Left forelimb (tissue), 1 donor: ENCODE data around the gene PAX5.
"Not testable (repeated sequence)": the region's sequence is repeated elsewhere in the genome, so short reads cannot be mapped to it uniquely, and the experiment has no call there.

Source experiments
- DNase-seq: peaks from one replicate; pipeline ENCODE4 v3.0.0-alpha.2; 2018; ENCODE audit warnings: low spot score

The PAX5 gene

DNA sequence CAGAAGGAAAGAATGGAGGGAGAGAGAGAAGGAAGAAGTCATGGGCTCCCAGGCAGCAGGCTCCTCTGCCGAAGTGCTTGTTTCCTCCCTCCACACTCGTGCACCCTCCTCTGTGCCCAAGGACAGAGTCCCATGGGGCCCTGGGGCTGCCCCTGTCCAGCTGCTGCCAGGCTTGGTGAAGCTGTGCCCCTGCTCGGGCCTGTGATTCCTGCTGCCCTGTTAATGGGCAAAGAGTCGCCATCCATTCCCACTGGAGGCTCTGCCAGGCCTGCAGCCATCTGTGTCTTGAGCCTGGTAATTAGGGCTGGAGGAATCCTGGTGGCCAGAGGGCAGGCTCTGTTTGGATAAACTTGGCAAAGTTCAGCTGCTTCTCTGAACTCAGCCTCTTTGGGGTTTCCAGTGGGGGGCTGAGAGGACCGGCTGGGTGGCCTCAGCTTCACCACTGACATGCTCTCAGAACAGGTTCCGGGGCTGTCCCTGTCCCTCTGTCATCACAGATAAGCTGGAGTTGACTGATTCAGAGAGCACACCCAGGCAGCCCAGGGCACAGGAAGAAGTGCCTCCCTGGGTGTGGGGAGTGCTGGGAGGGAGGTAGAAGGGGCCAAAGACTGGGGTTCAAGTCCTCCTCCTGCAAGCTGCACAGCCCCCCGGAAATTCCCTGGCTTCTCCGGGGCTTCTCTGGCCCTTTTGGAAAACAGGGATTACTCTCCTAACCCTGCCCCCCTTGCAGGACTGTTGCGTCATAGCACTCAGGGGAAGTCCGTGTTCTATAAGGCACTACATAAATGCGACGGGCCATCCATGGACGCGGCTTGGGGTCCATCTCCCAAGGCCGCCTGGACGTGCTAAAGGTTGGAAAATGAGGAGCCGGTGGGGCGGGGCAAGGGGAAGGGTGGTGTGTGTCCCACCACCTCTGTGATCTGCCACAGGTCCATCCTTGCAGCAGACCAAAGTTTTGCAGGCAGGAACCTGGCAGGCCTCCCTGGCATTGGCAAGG lies 154.8 kb downstream of the PAX5 start:
- no peak for DNase-seq

DNA sequence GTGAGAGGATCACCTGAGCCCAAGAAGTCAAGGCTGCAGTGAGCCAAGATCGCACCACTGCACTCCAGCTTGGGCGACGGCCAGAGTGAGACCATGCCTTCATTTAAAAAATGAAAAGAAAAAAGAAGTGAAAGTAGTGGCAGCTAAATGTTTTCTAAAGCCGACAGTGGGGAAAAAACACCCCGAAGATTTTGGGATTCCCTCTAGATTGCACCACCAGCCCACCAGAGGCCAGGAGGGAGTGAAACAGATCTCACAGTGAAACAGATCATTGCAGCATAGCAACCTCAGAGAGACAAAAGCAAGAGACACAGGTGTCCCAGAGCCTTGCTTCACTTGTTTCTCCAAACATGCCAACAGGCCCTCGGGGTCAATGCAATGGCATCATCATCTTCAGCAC lies 156.8 kb downstream of the PAX5 start:
- no peak for DNase-seq

DNA sequence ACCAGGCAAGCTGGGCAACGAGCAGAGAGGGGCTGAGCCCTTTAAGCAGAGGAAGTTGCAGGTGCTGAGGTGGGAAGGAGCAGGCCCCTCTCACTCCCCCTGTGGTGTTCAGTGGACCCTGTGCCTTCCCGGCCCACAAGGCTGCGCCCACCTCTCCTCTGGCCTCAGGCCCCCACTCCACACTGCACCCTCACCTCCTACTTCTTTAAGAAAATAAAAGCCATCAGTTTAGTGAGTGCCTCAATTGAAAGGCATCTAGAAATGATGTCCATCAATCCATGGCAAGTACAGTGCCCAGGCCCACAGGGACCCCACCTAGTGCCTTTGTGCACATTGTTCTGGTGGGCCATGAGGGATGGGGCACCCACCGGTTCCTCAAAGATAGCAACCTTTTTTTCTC lies 158.0 kb downstream of the PAX5 start:
- DNase-seq, result no peak

DNA sequence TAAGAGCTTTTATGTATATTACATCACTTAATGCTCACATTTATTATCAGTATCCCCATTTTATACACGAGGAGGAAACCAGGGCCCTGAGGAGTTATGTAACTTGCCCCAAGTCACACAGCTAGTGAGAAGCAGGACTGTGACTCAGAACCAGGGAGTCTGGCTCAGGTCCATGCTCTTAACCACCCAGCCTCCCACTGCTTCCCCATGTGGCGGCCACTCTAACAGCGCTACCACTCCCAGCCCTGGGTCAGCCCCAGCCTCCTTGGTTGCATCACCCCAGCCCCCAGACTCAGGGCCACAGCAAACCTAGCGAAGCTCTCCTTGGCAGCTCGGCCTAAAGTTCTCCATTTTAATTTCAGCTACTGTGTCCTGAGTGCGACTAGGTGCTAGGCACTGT lies 159.1 kb downstream of the PAX5 start:
- DNase-seq, result no peak

DNA sequence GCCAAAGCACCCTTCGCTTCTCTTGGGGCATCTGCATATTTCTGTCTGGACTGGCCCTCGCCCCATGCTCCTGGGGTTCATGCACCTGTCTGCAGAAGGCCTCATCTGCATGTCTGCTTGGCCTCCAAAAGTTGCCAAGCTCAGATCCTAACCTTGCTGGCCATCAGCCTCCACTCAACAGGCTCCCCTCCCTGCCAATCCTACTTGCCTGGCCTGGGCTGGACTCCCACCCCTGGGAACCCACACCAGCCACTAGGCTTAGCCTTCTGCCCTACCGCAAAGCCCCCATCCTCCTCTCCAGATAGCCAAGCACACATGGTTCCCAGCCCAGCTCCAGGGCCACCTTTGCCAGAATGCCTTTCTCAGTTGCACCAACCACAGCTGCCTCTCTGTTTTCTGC lies 159.8 kb downstream of the PAX5 start:
- no peak for DNase-seq

DNA sequence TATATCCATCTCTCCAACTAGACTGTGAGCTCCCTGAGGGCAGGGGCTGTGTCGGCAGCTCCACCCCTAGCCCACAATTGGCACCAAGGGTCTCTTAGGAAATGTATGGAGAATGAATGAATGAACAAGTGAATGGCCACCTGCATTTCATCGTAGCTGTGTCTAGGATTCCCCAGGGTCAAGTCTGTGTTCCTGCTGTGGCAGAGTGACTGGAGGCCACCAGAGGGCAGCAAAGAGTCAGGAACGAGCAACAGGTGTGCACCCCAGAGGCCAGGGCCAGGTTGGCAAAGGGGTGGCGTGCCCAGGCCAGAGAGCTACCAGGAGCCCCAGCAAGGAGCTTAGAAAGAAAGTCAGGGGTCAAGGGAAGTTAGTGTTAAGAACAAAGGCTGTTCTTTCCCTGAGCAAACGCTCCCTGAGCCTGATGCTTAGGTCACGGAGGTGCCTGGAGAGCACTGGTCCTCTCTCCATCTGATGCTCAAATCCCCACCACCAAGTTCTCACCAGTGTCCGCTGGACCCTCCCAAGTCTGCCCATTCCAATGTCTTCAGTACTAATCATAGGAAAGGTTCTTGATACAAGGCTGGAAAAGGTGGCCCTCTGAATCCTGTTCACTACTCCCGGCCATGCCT lies 160.7 kb downstream of the PAX5 start:
- DNase-seq, result no peak

DNA sequence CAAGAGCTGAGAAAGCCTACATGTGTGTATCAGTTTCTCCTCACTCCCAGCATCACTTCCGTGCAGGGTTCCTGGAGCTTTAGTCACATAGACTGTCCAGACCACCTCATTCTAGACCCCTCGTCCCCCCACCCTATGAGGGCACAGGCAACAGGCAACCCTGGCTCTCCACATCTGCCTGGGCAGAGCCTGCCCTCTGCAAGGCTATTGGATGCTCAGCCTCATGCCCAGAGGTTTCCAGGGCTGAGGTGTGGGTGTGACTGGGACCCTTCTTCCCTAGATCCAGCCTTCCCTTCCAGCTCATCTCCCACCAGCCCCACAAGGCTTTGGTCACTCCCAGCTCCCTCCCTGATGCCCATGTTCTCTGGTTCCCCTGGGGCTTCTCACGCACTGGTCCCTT lies 161.4 kb downstream of the PAX5 start:
- no peak for DNase-seq

DNA sequence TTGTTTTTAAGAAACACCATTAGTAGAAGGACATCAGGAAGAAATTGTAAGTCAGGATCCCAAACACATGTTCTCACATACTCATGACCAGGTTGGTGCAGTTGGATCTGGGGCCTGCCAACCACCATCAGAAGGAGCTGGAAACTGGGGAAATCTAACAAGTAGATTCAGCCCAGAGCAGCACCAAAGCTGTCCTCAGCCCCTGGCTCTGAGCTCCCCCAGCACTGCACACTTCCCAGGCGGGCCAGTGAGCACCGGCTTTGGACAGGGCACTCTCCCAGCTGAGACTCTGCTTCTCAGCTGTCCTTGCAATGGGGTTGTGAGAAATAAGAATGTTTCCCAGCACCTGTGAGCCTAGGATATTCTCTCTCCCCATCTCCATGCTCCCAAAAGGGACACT lies 162.5 kb downstream of the PAX5 start:
- no peak for DNase-seq

DNA sequence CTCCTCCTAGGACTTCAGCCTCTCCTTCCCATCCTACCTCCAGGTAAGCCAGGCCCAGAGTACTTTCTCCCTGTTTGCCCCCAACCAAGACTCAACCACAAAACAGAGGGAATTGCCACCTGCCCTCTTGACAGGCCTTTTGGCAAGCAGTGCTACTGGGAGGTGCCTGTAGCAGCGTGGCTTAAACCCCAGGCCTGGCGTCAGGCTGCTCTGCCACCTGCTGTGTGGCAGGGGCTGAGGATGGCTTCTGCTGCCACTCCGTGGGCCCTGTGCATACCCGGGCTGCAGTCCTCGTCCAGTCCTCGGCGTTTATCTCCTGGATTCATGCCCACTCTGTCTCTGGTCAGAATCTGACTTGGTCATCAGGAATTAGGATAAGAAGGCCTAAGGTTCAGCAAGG lies 163.1 kb downstream of the PAX5 start:
- DNase-seq, result no peak

DNA sequence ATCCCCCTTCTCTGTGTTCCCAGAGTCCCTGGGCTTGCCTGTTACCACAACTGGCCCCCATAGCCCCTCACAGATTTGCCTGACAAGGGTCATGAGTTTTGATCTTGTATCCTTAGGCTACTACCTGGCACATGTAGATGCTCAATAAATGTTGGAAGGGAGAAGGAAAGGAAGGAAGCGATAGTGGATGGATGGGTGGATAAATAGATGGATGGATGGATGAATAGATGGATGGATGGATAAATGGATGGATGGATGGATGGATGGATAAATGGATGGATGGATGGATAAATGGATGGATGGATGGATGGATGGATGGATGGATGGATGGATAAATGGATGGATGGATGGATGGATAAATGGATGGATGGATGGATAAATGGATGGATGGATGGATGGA lies 164.5 kb downstream of the PAX5 start:
- DNase-seq, result not testable (repeated sequence)

DNA sequence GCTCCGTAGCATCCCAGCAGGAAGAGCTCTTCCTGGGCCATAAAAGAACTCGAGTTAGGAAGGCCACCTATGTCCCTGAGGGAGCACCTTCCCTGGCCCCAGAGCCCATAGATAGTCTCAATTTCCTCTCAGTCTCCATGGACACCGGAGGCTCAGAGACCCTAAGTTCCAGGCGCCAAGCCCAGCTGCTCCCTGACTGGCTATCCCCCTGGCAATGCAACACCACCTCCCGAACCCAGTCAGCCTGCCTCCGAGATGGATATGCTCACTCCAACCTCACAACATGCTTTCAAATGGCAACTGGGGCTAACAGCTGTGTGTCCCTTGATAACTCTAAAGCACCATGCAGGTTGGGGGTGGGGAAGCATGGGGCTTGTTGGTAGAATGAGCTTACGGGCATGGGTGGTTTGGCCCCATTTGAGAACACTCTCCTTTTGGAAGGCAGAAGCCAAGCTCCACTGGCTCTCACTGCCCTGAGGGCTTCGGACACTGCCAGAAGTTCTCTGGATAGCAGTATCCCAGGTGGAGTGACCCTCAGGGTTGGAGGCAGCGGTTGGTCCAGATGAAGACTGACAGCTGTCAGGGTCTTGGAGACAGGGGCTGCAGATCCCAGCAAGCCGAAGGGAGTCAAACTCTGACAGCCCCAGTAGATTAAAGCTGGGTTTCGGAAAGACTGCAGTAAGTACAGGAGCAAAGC lies 165.3 kb downstream of the PAX5 start:
- DNase-seq, result no peak

DNA sequence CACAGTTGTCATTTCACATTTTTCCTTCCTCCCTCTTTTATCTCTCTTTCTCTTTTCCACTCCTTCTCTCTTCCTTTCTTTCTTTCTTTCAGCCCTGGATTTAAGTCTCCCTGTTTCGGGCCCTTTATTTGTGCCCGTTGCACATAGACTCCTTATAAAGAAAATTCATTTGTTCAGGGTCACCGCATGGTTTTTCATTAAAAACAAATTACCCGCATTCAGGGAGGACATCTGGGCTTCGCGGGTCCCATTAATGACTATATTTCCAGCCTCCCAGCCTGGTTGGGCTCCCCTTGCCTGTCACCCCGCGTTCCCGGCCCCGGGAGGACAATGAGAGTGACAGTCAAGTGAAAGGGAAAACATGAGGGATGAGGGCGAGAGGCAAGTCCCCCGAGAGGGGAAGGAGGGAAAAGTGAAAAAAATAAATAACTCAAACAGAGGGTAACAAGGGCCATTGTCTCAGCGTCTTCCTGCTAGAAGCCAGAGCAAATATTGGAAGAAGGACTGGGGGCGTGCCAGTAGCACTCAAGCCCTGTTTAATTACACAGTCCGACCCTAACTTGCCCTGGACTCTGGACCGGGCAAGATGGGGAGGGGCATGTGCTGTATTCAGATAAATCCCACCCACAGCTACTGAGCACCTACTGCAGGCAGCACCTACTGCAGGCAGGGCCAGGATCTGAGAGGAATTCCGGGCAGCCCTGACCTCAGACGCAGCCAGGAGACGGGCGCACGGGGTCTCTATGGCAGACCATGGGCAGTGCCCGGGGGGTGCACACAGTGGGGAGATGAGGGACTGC lies 166.2 kb downstream of the PAX5 start:
- DNase-seq, result no peak

DNA sequence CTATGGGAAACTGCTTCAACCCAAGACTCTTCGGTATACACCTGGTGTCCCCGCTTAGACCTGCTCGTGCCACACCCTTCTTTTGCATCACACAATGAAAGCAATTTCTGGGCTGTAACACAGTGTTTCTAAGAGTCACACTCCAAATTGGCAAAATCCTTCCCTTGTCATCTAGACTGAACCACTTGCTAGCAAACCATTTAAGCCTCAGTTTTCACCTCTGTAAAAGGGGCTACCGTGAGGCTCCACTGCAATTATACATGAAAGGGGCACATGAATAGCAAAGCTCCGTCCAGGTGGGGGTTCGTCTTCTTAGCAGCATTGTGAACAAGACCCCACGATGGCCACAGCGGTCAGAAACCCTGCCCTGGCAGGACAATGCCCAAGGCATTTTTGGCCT lies 166.8 kb downstream of the PAX5 start:
- no peak for DNase-seq

DNA sequence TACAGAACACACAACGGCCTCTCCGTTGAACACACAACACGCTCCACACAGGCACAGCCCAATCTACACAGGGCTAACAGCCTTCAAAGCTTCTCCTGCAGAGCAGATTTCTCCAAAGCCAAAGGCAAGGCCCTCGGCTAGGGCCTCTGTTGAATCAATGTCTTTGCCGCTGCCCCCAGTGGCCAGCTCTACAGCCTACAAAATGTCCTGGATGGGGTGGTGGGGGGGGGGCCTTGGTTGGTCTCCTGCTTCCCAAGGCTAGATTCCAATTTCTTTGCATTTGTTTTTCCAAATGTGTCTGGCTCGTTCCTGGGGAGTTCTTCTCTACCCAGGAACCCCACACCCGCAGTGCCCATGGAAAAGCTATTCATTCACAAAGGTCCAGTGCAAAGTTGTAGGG lies 167.2 kb downstream of the PAX5 start:
- DNase-seq, result no peak

DNA sequence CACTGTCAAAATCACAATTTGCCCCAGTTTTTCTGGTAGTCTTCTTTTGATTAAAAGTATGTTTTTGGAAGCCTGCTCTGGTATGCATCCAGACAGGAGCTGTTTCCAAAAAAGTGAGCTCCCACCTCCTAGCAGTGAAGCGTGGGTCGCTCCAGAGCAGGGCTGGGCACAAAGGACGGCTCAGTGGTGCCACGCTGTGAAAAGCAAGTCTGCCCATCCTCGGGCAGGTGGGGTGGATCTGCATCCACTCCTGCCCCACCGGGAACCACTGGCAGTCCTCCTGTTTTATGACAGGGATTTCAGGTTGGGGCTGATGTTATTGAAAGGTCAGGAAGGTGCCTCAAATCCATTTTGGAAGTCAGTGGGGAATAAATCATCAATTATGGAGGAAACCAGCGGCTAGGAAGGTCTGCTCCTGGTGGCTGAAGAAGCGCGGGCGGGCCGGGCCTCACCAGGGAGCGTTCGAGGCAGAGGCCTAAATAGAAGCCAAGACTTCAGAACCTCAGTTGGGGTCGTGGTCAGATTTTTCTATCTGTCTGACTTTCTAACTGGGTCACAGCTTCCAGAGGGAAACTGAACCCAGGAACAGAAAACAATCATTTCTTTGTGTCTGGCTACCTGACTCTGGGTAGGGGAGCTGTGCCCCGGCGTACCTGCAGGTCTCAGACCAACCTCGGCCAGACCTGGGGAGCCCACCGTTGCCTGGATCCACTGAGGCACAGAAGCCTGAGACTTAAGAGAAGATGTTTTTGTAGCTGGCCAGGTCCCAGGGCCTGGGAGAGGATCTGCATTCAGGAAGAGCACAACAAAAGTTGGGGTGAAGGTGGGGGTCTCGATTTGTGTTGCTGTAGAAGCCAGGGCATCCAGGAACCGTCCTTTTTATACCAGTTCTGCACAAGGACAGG lies 168.1 kb downstream of the PAX5 start:
- DNase-seq, result no peak

DNA sequence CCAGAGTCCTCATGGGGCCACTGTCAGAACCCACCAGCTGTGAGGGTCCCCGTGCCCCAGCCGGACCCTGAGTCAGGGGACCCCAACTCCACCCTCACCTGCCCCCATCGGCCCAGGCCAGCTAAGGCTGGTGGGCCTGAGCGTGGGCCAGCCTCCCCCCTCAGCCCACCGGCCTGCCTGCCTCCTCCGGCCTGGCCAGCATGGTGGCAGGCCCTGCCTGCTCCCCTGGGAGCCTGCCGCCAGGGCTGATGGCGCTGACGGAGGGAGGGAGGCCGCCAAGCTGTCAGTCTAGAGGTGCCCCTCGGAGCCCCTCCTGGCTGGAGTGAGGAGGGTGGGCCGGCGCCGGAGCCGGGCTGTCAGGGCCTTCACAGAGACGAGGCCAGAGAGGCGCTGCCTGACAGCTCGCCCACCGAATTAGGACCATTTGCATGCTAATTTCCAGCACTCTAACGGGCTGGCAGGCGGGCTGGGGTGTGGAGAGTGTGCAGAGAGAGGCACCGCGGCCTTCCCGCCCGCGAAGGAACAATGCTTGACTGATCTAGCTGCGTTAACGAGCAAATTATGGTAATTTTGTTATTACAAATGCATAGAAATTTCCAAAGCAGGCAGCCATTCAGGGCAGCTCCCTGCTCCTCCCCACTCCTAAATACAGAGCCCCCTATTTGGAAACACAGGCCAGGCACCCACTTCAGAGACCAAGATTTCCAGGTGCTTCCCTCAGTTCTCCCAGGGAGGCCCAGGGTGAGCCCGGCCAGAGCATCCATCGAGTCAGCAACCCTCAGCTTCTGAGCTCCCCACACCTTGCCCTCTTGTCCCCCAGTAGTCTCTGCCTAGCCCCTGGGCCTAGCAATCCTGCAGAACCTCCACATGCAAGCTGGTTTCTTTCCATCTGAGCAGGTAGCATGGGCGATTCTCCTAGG lies 169.3 kb downstream of the PAX5 start:
- DNase-seq, result no peak

DNA sequence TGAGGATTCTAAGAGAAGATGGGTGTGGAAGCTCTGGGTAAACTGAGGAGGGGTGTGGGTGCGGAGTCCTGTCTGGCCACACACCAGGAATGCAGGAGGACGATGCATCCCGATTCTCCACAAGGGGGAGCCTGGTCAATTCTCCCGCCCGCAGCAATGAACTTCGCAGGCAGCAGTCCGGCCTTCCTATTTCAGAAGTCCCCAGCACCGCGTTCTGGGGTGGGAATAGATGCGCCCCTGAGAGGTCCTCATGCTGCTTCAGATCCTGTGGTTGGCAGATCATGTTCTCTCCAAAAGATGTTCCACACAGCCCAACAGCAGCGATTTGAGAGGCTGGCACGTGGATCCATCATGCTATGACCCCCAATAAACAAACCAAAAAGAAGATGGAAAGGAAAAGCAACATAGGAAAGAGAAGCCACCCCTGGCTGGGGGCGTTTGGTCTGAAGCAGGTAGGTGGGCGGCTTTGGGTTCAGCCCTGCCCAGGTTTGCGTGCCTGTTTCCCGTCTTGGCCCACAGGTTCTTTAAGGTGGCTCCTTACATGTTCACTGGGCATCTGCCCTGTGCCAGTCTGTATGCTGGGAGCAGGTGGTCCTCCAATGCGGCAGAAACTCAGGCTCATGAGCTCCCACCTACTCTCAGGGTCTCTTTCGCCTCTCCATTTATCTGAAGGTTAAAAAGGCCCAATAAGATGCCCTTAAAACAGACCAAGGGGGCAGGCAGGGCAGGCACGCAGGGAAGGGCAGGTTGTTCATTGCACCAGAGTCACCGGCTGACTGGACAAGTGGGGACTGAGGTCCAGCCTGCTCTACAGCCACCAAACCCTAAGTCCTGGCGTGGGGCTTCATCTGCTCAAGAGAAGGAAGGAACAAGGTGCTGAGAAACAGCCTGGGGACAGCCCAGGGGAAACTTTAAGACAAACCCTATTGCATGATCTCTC lies 171.6 kb downstream of the PAX5 start:
- DNase-seq, result no peak

DNA sequence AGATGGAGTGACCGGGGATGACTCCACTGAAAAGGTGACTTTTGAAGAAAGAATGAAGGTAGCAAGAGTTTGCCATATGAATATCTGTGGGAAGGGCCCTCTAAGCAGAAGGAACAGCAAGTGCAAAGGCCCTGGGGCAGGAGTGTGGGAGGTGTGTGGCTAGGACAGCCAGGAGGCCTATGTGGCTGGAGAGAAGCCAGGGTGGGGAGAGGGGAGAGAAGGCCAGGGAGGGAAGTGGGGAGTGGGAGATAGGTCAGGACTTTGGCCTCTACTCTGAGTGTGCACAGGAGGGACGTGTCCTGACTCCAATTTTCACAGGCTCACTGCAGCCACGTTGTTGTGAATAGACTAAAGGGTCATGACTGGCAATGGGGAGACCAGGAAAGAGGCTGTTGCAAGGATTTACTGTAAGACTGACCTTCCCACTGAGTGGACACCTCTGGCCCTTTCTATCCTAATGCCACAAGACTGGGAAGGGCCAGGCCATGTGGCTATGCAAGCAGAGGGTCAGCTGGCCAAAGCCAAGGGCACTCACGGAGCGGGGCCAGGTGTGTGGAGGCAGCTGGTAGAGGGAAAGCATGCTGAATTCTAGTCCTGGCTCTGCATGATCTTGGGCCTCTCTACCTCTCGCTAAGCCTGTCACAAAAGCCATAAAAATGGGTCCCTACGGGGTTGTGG lies 172.4 kb downstream of the PAX5 start:
- DNase-seq, result no peak
